Omental fat pad (tissue), 4 donors: ENCODE results near the gene SHANK3. TPM values are rescaled to one million over a fixed set of nuclear protein-coding genes. Genes with fewer than 3 reads are reported as not detected.
A peak's percentile ranks its signal among the peaks of the same experiment; 100 is the strongest.

Experiments
- ATAC-seq: fragments of 150-250 bp; one replicate; pipeline ENCODE4 v1.9.1; 2016; ENCODE audit warnings: mild to moderate bottlenecking, moderate library complexity; ENCODE audit not compliant: low FRiP score
- DNase-seq: peaks from one replicate; pipeline ENCODE4 v3.0.0-alpha.2; 2019; ENCODE audit warnings: low spot score
- total RNA-seq, 4 donors: library from RNA; depleted of rRNA; stranded (reverse); fragments of >200 nt; gene quantifications; one replicate each; pipeline ENCODE4 v1.1.0, GENCODE V29; 2016
- TF ChIP-seq, protein P1 (sequence below), 3 donors: fragments of 450-650 bp; IDR thresholded peaks; one replicate each; pipeline ENCODE4 v1.5.1; 2016 to 2017; ENCODE audit warnings: antibody characterized with exemption in 3 of 3, mild to moderate bottlenecking in 3 of 3, moderate library complexity in 2 of 3

Gene SHANK3
- total RNA-seq, 4 donors from 2014 or later, result 3.3 to 61.3 (median 19.4) TPM

GRCh38 chr22:50683994-50684371 is 11.4 kb downstream of the SHANK3 start:
- TF ChIP-seq, protein P1, sequence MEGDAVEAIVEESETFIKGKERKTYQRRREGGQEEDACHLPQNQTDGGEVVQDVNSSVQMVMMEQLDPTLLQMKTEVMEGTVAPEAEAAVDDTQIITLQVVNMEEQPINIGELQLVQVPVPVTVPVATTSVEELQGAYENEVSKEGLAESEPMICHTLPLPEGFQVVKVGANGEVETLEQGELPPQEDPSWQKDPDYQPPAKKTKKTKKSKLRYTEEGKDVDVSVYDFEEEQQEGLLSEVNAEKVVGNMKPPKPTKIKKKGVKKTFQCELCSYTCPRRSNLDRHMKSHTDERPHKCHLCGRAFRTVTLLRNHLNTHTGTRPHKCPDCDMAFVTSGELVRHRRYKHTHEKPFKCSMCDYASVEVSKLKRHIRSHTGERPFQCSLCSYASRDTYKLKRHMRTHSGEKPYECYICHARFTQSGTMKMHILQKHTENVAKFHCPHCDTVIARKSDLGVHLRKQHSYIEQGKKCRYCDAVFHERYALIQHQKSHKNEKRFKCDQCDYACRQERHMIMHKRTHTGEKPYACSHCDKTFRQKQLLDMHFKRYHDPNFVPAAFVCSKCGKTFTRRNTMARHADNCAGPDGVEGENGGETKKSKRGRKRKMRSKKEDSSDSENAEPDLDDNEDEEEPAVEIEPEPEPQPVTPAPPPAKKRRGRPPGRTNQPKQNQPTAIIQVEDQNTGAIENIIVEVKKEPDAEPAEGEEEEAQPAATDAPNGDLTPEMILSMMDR (IDR thresholded peaks at IDR 0.05), result no peak
- no peak for DNase-seq
- ATAC-seq, result no peak

GRCh38 chr22:50684501-50684900 is 11.9 kb downstream of the SHANK3 start:
- no peak for ATAC-seq
- TF ChIP-seq, protein P1 (IDR thresholded peaks at IDR 0.05), result no peak
- DNase-seq, result no peak

- TF ChIP-seq, protein P1 (IDR thresholded peaks at IDR 0.05), result no peak
- DNase-seq, result no peak
- no peak for ATAC-seq
Measured at GRCh38 chr22:50684986-50685385, 12.4 kb downstream of the SHANK3 start.

- ATAC-seq (no peak), DNase-seq (peak; percentile 1)
- TF ChIP-seq, protein P1 (IDR thresholded peaks at IDR 0.05), result no peak
Measured at GRCh38 chr22:50686794-50687193, 14.2 kb downstream of the SHANK3 start.

GRCh38 chr22:50687829-50688228 is 15.2 kb downstream of the SHANK3 start:
- TF ChIP-seq, protein P1 (IDR thresholded peaks at IDR 0.05), result no peak
- DNase-seq, result peak; percentile 3
- ATAC-seq, result no peak

- DNase-seq (peak; percentile 7), ATAC-seq (no peak)
- TF ChIP-seq, protein P1 (IDR thresholded peaks at IDR 0.05), result no peak
Measured at GRCh38 chr22:50688448-50688847, 15.8 kb downstream of the SHANK3 start.

- TF ChIP-seq, protein P1 (IDR thresholded peaks at IDR 0.05), result no peak
- ATAC-seq, result no peak
- no peak for DNase-seq
Measured at GRCh38 chr22:50691521-50691920, 18.9 kb downstream of the SHANK3 start.
